Adrenal gland (tissue), 5 donors: ENCODE data around the gene CCNL1.

Experiments
- CTCF ChIP-seq, 6 experiments: fragments of 450-650 bp in 4 of 6; fragments of 200-600 bp in 2 of 6; sonication (generic) in 1 of 6; IDR thresholded peaks; 1 replicate in 5 of 6; 2 replicates in 1 of 6; pipeline versions ENCODE4 v1.5.1 to v1.8.0; 2016 to 2021; ENCODE audit warnings: antibody characterized with exemption in 6 of 6, mild to moderate bottlenecking in 2 of 6, moderate library complexity in 1 of 6
- POLR2A ChIP-seq, 2 donors: fragments of 450-650 bp; IDR thresholded peaks; one replicate each; pipeline ENCODE4 v1.6.1; 2017; ENCODE audit warnings: antibody characterized with exemption in 2 of 2, mild to moderate bottlenecking in 2 of 2, moderate library complexity in 1 of 2
- donor health status: DM: no; HTN: no; CAD: no.

GRCh38 chr3:157133434-157134320, 26.3 kb downstream of the CCNL1 start:
- TF ChIP-seq CTCF (IDR thresholded peaks at IDR 0.05) (no peak), POLR2A (IDR thresholded peaks at IDR 0.05) (no peak)
